Measurements from ENCODE around the gene DNAJC12. TPM values are rescaled to one million over a fixed set of nuclear protein-coding genes. Genes with fewer than 3 reads are reported as not detected.

The DNAJC12 gene
- total RNA-seq = 0.23 and 0.57 TPM in 2 replicates

GRCh38 chr10:67837541-67838314 is at the start of gene DNAJC12:
Gene DNAJC12 (minus strand): TSS chr10:67838188. CDS start chr10:67838011, 177 bp downstream.

GRCh38 chr10:67884313-67884841 is 46.4 kb upstream of the DNAJC12 start, which contains the start of gene SIRT1:
Gene SIRT1 (plus strand): TSS chr10:67884656. CDS start chr10:67884722, 66 bp downstream.

Other genes with a start within 250 kb of the DNAJC12 start
- not detected in 2 replicates for gene CTNNA3, start 142.0 kb downstream of the DNAJC12 start, total RNA-seq
- 4.1 and 5.8 TPM in 2 replicates for gene SIRT1, start 46.5 kb upstream of the DNAJC12 start, total RNA-seq
- 31.5 and 33.7 TPM in 2 replicates for gene HERC4, start 237.1 kb upstream of the DNAJC12 start, total RNA-seq